IMR-90 (cell line): Measurements from ENCODE around the gene TOE1. TPM values are rescaled to one million over a fixed set of nuclear protein-coding genes. Genes with fewer than 3 reads are reported as not detected.
A peak's percentile ranks its signal among the peaks of the same experiment; 100 is the strongest.

Experiments
- ATAC-seq: fragments of 200-7000 bp; cut with Tn5 transposase; 2 replicates; pipeline ENCODE4 v1.9.1; 2020; ENCODE audit warnings: low read depth, mild to moderate bottlenecking, moderate library complexity
- BruUV-seq: library from RNA; stranded (reverse); fragments of 400-500 nt; replicated peaks from 2 replicates; lab custom pipeline; 2021; lab: Mats Ljungman, UMichigan
- CTCF ChIA-PET: fragments of 300-600 bp; formaldehyde crosslinking; extraction: SDS; loops from one replicate; lab custom pipeline; 2021; ENCODE audit warnings: antibody characterized with exemption; lab: Yijun Ruan, JAX
- POLR2A ChIA-PET: fragments of 300-600 bp; sonication (Branson Sonifier 250); formaldehyde crosslinking; loops from one replicate; lab custom pipeline; 2022; ENCODE audit warnings: antibody characterized with exemption; ENCODE audit not compliant: unreplicated experiment; lab: Charles Lee
- DNase-seq: peaks from one replicate; pipeline ENCODE4 v3.0.0; 2013
- H2AFZ ChIP-seq: replicated peaks from 2 replicates; pipeline ENCODE3; 2013; ENCODE audit warnings: low read length, mild to moderate bottlenecking; ENCODE audit not compliant: poor library complexity
- H2AK5ac ChIP-seq: 2 replicates; pipeline ENCODE4 v1.6.1; 2013; ENCODE audit warnings: low read depth, low read length, inconsistent platforms
- H2AK9ac ChIP-seq: replicated peaks from 2 replicates; pipeline ENCODE3; 2013; ENCODE audit warnings: mild to moderate bottlenecking, low read depth, low read length, moderate library complexity; ENCODE audit not compliant: poor library complexity
- H2BK120ac ChIP-seq: 2 replicates; pipeline ENCODE4 v1.6.1; 2013; ENCODE audit warnings: low read depth, low read length, inconsistent platforms
- H2BK15ac ChIP-seq: 3 replicates; pipeline ENCODE4 v1.6.1; 2013; ENCODE audit warnings: low read depth, low read length, inconsistent platforms
- H2BK20ac ChIP-seq: 2 replicates; pipeline ENCODE4 v1.6.1; 2013; ENCODE audit warnings: low read depth, mild to moderate bottlenecking, inconsistent platforms, low read length, moderate library complexity
- H2BK5ac ChIP-seq: 2 replicates; pipeline ENCODE4 v1.6.1; 2013; ENCODE audit warnings: mild to moderate bottlenecking, low read depth, low read length, inconsistent platforms; ENCODE audit not compliant: poor library complexity, severe bottlenecking
- H3K14ac ChIP-seq: replicated peaks from 2 replicates; pipeline ENCODE4 v1.6.1; 2013; ENCODE audit warnings: low read depth, low read length, inconsistent platforms
- H3K18ac ChIP-seq: 2 replicates; pipeline ENCODE4 v1.6.1; 2013; ENCODE audit warnings: low read depth, low read length, control low read depth
- H3K23ac ChIP-seq: 2 replicates; pipeline ENCODE4 v1.6.1; 2013; ENCODE audit warnings: low read depth, low read length, inconsistent platforms
- H3K27ac ChIP-seq: 2 replicates; pipeline ENCODE4 v1.5.1; 2013; ENCODE audit warnings: mild to moderate bottlenecking, control low read depth, low read length; ENCODE audit not compliant: insufficient read depth
- H3K27me3 ChIP-seq: 2 replicates; pipeline ENCODE4 v1.6.1; 2013; ENCODE audit warnings: low read length; ENCODE audit not compliant: control insufficient read depth, insufficient read depth
- H3K36me3 ChIP-seq: 2 replicates; pipeline ENCODE4 v1.6.1; 2013; ENCODE audit warnings: low read length, mixed read lengths; ENCODE audit not compliant: control insufficient read depth, insufficient read depth
- H3K4ac ChIP-seq: 2 replicates; pipeline ENCODE4 v1.6.1; 2013; ENCODE audit warnings: low read depth, low read length, inconsistent platforms
- H3K4me1 ChIP-seq: 2 replicates; pipeline ENCODE4 v1.6.1; 2013; ENCODE audit warnings: low read length, mixed read lengths; ENCODE audit not compliant: control insufficient read depth, insufficient read depth
- H3K4me2 ChIP-seq: 2 replicates; pipeline ENCODE4 v1.6.1; 2013; ENCODE audit warnings: low read depth, mild to moderate bottlenecking, control low read depth, low read length, moderate library complexity
- H3K4me3 ChIP-seq: 2 replicates; pipeline ENCODE4 v1.5.1; 2013; ENCODE audit warnings: low read depth, mild to moderate bottlenecking, control low read depth, low read length, moderate library complexity; ENCODE audit not compliant: insufficient read depth
- H3K56ac ChIP-seq: 2 replicates; pipeline ENCODE4 v1.6.1; 2013; ENCODE audit warnings: low read length, inconsistent platforms; ENCODE audit not compliant: insufficient read depth; ENCODE audit errors: extremely low read depth
- H3K79me1 ChIP-seq, 2 experiments: 2 replicates each; pipeline ENCODE4 v1.6.1; 2013; ENCODE audit warnings: low read length in 2 of 2, inconsistent platforms in 1 of 2, low read depth in 1 of 2
- H3K9ac ChIP-seq: 2 replicates; pipeline ENCODE4 v1.6.1; 2013; ENCODE audit warnings: low read depth, low read length, control low read depth
- H3K9me1 ChIP-seq: 2 replicates; pipeline ENCODE4 v1.6.1; 2013; ENCODE audit warnings: low read length, inconsistent platforms; ENCODE audit not compliant: insufficient read depth
- H3K9me3 ChIP-seq: 2 replicates; pipeline ENCODE4 v1.6.1; 2013; ENCODE audit warnings: low read length; ENCODE audit not compliant: control insufficient read depth, insufficient read depth
- H4K20me1 ChIP-seq: 2 replicates; pipeline ENCODE4 v1.6.1; 2013; ENCODE audit warnings: low read length, inconsistent platforms; ENCODE audit not compliant: insufficient read depth
- H4K5ac ChIP-seq: 2 replicates; pipeline ENCODE4 v1.6.1; 2013; ENCODE audit warnings: mild to moderate bottlenecking, low read depth, low read length, control low read depth
- H4K8ac ChIP-seq, 2 experiments: 2 replicates each; pipeline ENCODE4 v1.6.1; 2013; ENCODE audit warnings: low read depth in 2 of 2, low read length in 2 of 2, control low read depth in 1 of 2, inconsistent platforms in 1 of 2
- H4K91ac ChIP-seq: 2 replicates; pipeline ENCODE4 v1.6.1; 2013; ENCODE audit warnings: low read depth, low read length, inconsistent platforms; ENCODE audit not compliant: insufficient read depth
- BHLHE40 ChIP-seq: fragments of 150-350 bp; IDR thresholded peaks from 2 replicates; pipeline ENCODE4 v1.6.1; 2016; ENCODE audit warnings: mild to moderate bottlenecking, low read depth, low read length
- CTCF ChIP-seq: conservative IDR thresholded peaks from 2 replicates; pipeline ENCODE4 v1.5.1; 2012; ENCODE audit warnings: mild to moderate bottlenecking, low read depth, low read length, improper control_type of control experiment
- ELK1 ChIP-seq: fragments of 150-350 bp; IDR thresholded peaks from 2 replicates; pipeline ENCODE4 v1.6.1; 2016; ENCODE audit warnings: low read depth, mild to moderate bottlenecking, low read length, moderate library complexity, borderline replicate concordance
- FOS ChIP-seq: fragments of 150-350 bp; IDR thresholded peaks from 2 replicates; pipeline ENCODE4 v1.6.1; 2016; ENCODE audit warnings: low read depth, low read length
- MAFK ChIP-seq: IDR thresholded peaks from 2 replicates; pipeline ENCODE4 v1.6.1; 2012; ENCODE audit warnings: low read depth, low read length, improper control_type of control experiment
- MAZ ChIP-seq: IDR thresholded peaks from 2 replicates; pipeline ENCODE4 v1.6.1; 2012; ENCODE audit warnings: low read depth, mild to moderate bottlenecking, low read length, improper control_type of control experiment, moderate library complexity, borderline replicate concordance
- SMC3 ChIP-seq: fragments of 150-350 bp; IDR thresholded peaks from 2 replicates; pipeline ENCODE4 v1.6.1; 2016; ENCODE audit warnings: low read depth, mild to moderate bottlenecking, antibody characterized with exemption, low read length, moderate library complexity
- WGBS, 2 experiments: methylation state at CpG; one replicate each; pipeline versions ENCODE4 v1.1.5 to v1.1.7; 2013; ENCODE audit warnings: missing lambda C conversion rate in 2 of 2; ENCODE audit not compliant: insufficient read length in 1 of 2; ENCODE audit errors: extremely low coverage in 2 of 2; 5-methylcytosine and 5-hydroxymethylcytosine counted together
- dilution Hi-C: fragments of 300-500 bp; cut with HindIII; formaldehyde crosslinking; loops from one replicate; pipeline ENCODE4 v1.14.3; 2018; ENCODE audit warnings: low sequenced_read_pairs; ENCODE audit not compliant: unreplicated experiment
- in situ Hi-C: fragments of 300-500 bp; cut with MboI; formaldehyde crosslinking; loops from 3 replicates; pipeline ENCODE4 v1.14.3; 2019; ENCODE audit warnings: low sequenced_read_pairs, inconsistent platforms, mixed read lengths
- intact Hi-C: fragments of 100-400 bp; cut with micrococcal nuclease; formaldehyde crosslinking; loops from 2 replicates; pipeline ENCODE4 v1.10.0; 2022
- polyA plus RNA-seq, 3 experiments: library from polyadenylated mRNA; depleted of rRNA; stranded (reverse); fragments of >200 nt; gene quantifications; 2 replicates each; pipeline ENCODE4 v1.2.3, GENCODE V29; 2012; ENCODE audit warnings: low replicate concordance in 1 of 3
- total RNA-seq: library from RNA; depleted of rRNA; stranded (reverse); fragments of >200 nt; gene quantifications from 2 replicates; pipeline ENCODE4 v1.2.3, GENCODE V29; 2012

The TOE1 gene
- total and polyA plus RNA-seq, 2 of the 4 experiments (the other 2 are of a cell fraction): 15.5 to 18.6 TPM

- Histone ChIP-seq H3K79me1 (no peaks in the 10 kb centered on the region), H3K56ac (no peak overlapping the region), H2BK15ac (no peak overlapping the region), H3K36me3 (no peaks in the 10 kb centered on the region), H3K9ac (no peak overlapping the region), H3K4me1 (no peaks in the 10 kb centered on the region; the same call in 1 of the 2 replicates), H2BK5ac (no peak overlapping the region), H2AK9ac (no peak overlapping the region), H3K9me3 (no peaks in the 10 kb centered on the region), H3K9me1 (no peaks in the 10 kb centered on the region), H2AK5ac (no peak overlapping the region), H3K23ac (no peak overlapping the region), H2AFZ (no peak overlapping the region), H3K4me3 (no peak overlapping the region), H2BK20ac (no peak overlapping the region), H4K20me1 (no peaks in the 10 kb centered on the region), H3K4ac (no peak overlapping the region), H4K5ac (no peak overlapping the region), H4K8ac (no peak overlapping the region), H3K27me3 (no peaks in the 10 kb centered on the region), H3K18ac (no peak overlapping the region), H2BK120ac (no peak overlapping the region), H3K4me2 (no peak overlapping the region), H3K14ac (no peak overlapping the region), H4K91ac (no peak overlapping the region), H3K27ac (no peak overlapping the region)
- ChIA-PET POLR2A (no interaction called here), CTCF (interaction anchor here (0.6 to 8.1 kb wide), 3 partner anchors 11 to 249 kb away, joined by 3 to 95 read pairs (median 4); partner anchors contain the start of gene TESK2)
- TF ChIP-seq ELK1: no peak
- TF ChIP-seq MAZ: no peak
- TF ChIP-seq FOS: no peak
- TF ChIP-seq CTCF: no peak
- no peak for TF ChIP-seq MAFK
- no peak for TF ChIP-seq SMC3
- no peak for TF ChIP-seq BHLHE40
- in situ Hi-C loops (loop anchor here (5.0 kb wide), 1 partner anchor 217 kb away; no protein-coding TSS in a partner anchor), dilution Hi-C loops (no loop called here), intact Hi-C loops (no loop called here)
- ATAC-seq: no peak
- no TSS peak for BruUV-seq
- DNase-seq: peak; percentile 16
- whole genome bisulfite sequencing, 2 experiments: 40% methylated on average over 2 of the region's 2 CpGs; no CpG with 5 or more reads in 1 of the 2 experiments
Observed at GRCh38 chr1:45355683-45356082, 15.7 kb downstream of the TOE1 start.
